ENCODE results near the gene CD160.
"Not testable (repeated sequence)": the region's sequence is repeated elsewhere in the genome, so short reads cannot be mapped to it uniquely, and the experiment has no call there.

CD160 gene

GRCh38 chr1:145719230-145720079 lies at the start of gene CD160:
Gene CD160, plus strand, starts transcription at chr1:145719499. Its CDS starts 8,829 bp downstream, at chr1:145728328.
- H3K4me3 ChIP-seq (ENCODE audit: low read depth, low read length) = no peak within 1 kb of the TSS
- TF ChIP-seq MAX (IDR thresholded peaks at IDR 0.05; ENCODE audit: low read depth, low read length) (no peak), MYC (IDR thresholded peaks at IDR 0.05; ENCODE audit: low read depth, low read length) (no peak), POLR2A (IDR thresholded peaks at IDR 0.05; ENCODE audit: extremely low read depth, insufficient read length) (no peak), CTCF (IDR thresholded peaks at IDR 0.05; ENCODE audit: low read depth, low read length) (no peak)
- DNase-seq (ENCODE audit: low read depth) = peak; percentile 14

GRCh38 chr1:145670995-145671745 lies 48.1 kb upstream of the CD160 start:
- DNase-seq (ENCODE audit: low read depth); H3K4me3 ChIP-seq (ENCODE audit: low read depth, low read length): not testable (repeated sequence)

GRCh38 chr1:145673217-145673616 lies 46.1 kb upstream of the CD160 start:
- DNase-seq (ENCODE audit: low read depth); H3K4me3 ChIP-seq (ENCODE audit: low read depth, low read length): not testable (repeated sequence)

GRCh38 chr1:145684858-145685257 lies 34.4 kb upstream of the CD160 start:
- not testable (repeated sequence) for DNase-seq (ENCODE audit: low read depth); H3K4me3 ChIP-seq (ENCODE audit: low read depth, low read length)

GRCh38 chr1:145686078-145686477 lies 33.2 kb upstream of the CD160 start:
- not testable (repeated sequence) for DNase-seq (ENCODE audit: low read depth); H3K4me3 ChIP-seq (ENCODE audit: low read depth, low read length)

GRCh38 chr1:145688328-145688727 lies 31.0 kb upstream of the CD160 start:
- no peak overlapping the region for H3K4me3 ChIP-seq (ENCODE audit: low read depth, low read length)
- no peak for TF ChIP-seq CTCF (IDR thresholded peaks at IDR 0.05; ENCODE audit: low read depth, low read length)
- no peak for TF ChIP-seq POLR2A (IDR thresholded peaks at IDR 0.05; ENCODE audit: extremely low read depth, insufficient read length)
- no peak for TF ChIP-seq MAX (IDR thresholded peaks at IDR 0.05; ENCODE audit: low read depth, low read length)
- TF ChIP-seq MYC (IDR thresholded peaks at IDR 0.05; ENCODE audit: low read depth, low read length) = no peak
- no peak for DNase-seq (ENCODE audit: low read depth)

- DNase-seq (ENCODE audit: low read depth) = no peak
- H3K4me3 ChIP-seq (ENCODE audit: low read depth, low read length) = no peak overlapping the region
- TF ChIP-seq MAX (IDR thresholded peaks at IDR 0.05; ENCODE audit: low read depth, low read length) = no peak
- no peak for TF ChIP-seq MYC (IDR thresholded peaks at IDR 0.05; ENCODE audit: low read depth, low read length)
- TF ChIP-seq CTCF (IDR thresholded peaks at IDR 0.05; ENCODE audit: low read depth, low read length) = no peak
- no peak for TF ChIP-seq POLR2A (IDR thresholded peaks at IDR 0.05; ENCODE audit: extremely low read depth, insufficient read length)
Measured at GRCh38 chr1:145688924-145689323, 30.4 kb upstream of the CD160 start.

- no peak overlapping the region for H3K4me3 ChIP-seq (ENCODE audit: low read depth, low read length)
- no peak for TF ChIP-seq POLR2A (IDR thresholded peaks at IDR 0.05; ENCODE audit: extremely low read depth, insufficient read length)
- no peak for TF ChIP-seq MYC (IDR thresholded peaks at IDR 0.05; ENCODE audit: low read depth, low read length)
- no peak for TF ChIP-seq MAX (IDR thresholded peaks at IDR 0.05; ENCODE audit: low read depth, low read length)
- TF ChIP-seq CTCF (IDR thresholded peaks at IDR 0.05; ENCODE audit: low read depth, low read length) = no peak
Measured at GRCh38 chr1:145689922-145690321, 29.4 kb upstream of the CD160 start.

More at GRCh38 chr1:145689922-145690321, 29.4 kb upstream of the CD160 start:
- DNase-seq (ENCODE audit: low read depth) = no peak
